ENCODE measurements around the gene HPSE2. TPM values are rescaled to one million over a fixed set of nuclear protein-coding genes. Genes with fewer than 3 reads are reported as not detected.

Gene HPSE2
- total RNA-seq, 1 donor from 2014 or later = not detected

- no peak overlapping the region for H3K4me3 ChIP-seq
- peaks cover 18% of the 10 kb centered on the region for H3K4me1 ChIP-seq
- intact Hi-C loops (cut with micrococcal nuclease) = no loop called here
- TF ChIP-seq CTCF (IDR thresholded peaks at IDR 0.05; ENCODE audit: borderline replicate concordance) = no peak
- no peak overlapping the region for H3K27ac ChIP-seq (replicated peaks)
- H3K27me3 ChIP-seq (ENCODE audit: low read depth) = no peaks in the 10 kb centered on the region
- H3K36me3 ChIP-seq = no peaks in the 10 kb centered on the region
- no peak for DNase-seq
- H3K9me3 ChIP-seq (replicated peaks) = no peaks in the 10 kb centered on the region
Measured at GRCh38 chr10:98450618-98451017, 785.0 kb downstream of the HPSE2 start.

GRCh38 chr10:98449287-98449686 is 786.4 kb downstream of the HPSE2 start:
- no peak for TF ChIP-seq CTCF (IDR thresholded peaks at IDR 0.05; ENCODE audit: borderline replicate concordance)
- Histone ChIP-seq H3K4me1 (peaks cover 25% of the 10 kb centered on the region), H3K36me3 (peaks cover 7% of the 10 kb centered on the region), H3K27me3 (ENCODE audit: low read depth) (no peaks in the 10 kb centered on the region), H3K4me3 (no peak overlapping the region), H3K9me3 (replicated peaks) (no peaks in the 10 kb centered on the region), H3K27ac (replicated peaks) (no peak overlapping the region)
- no peak for DNase-seq
- intact Hi-C loops (cut with micrococcal nuclease) = no loop called here

GRCh38 chr10:98446661-98447221 is 788.9 kb downstream of the HPSE2 start, which contains the start of gene HPS1:
Gene HPS1, minus strand, starts transcription at chr10:98446935. Its CDS starts 3,695 bp downstream, at chr10:98443240.
- intact Hi-C loops (cut with micrococcal nuclease) = no loop called here
- DNase-seq = peak; percentile 85
- TF ChIP-seq CTCF (IDR thresholded peaks at IDR 0.05; ENCODE audit: borderline replicate concordance) = no peak

GRCh38 chr10:98446151-98446660 is 789.4 kb downstream of the HPSE2 start:
- peaks cover 25% of the 10 kb centered on the region for H3K4me1 ChIP-seq
- H3K27me3 ChIP-seq (ENCODE audit: low read depth) = no peaks in the 10 kb centered on the region
- H3K27ac ChIP-seq (replicated peaks) = peak overlapping the region; percentile 87
- no peak for TF ChIP-seq CTCF (IDR thresholded peaks at IDR 0.05; ENCODE audit: borderline replicate concordance)
- intact Hi-C loops (cut with micrococcal nuclease) = no loop called here
- DNase-seq = no peak
- peaks cover 23% of the 10 kb centered on the region for H3K36me3 ChIP-seq
- no peaks in the 10 kb centered on the region for H3K9me3 ChIP-seq (replicated peaks)
- peak overlapping the region; percentile 81 for H3K4me3 ChIP-seq

More at GRCh38 chr10:98446661-98447221, 788.9 kb downstream of the HPSE2 start, which contains the start of gene HPS1:
- Histone ChIP-seq H3K27me3 (ENCODE audit: low read depth) (no peaks in the 10 kb centered on the region), H3K27ac (replicated peaks) (peak within 1 kb of the TSS; percentile 87), H3K36me3 (peaks cover 23% of the 10 kb centered on the region), H3K4me3 (peak within 1 kb of the TSS; percentile 81), H3K9me3 (replicated peaks) (no peaks in the 10 kb centered on the region), H3K4me1 (peaks cover 25% of the 10 kb centered on the region)

- no peak for DNase-seq
- Histone ChIP-seq H3K4me1 (peaks cover 25% of the 10 kb centered on the region), H3K9me3 (replicated peaks) (no peaks in the 10 kb centered on the region), H3K27me3 (ENCODE audit: low read depth) (no peaks in the 10 kb centered on the region), H3K27ac (replicated peaks) (peak overlapping the region; percentile 87), H3K36me3 (peaks cover 29% of the 10 kb centered on the region), H3K4me3 (peak overlapping the region; percentile 81)
- intact Hi-C loops (cut with micrococcal nuclease) = no loop called here
- TF ChIP-seq CTCF (IDR thresholded peaks at IDR 0.05; ENCODE audit: borderline replicate concordance) = no peak
Measured at GRCh38 chr10:98445200-98445812, 790.3 kb downstream of the HPSE2 start.
